ENCODE measurements around the gene ARPC5.
"Not testable (repeated sequence)": the region's sequence is repeated elsewhere in the genome, so short reads cannot be mapped to it uniquely, and the experiment has no call there.

ARPC5 gene

DNA sequence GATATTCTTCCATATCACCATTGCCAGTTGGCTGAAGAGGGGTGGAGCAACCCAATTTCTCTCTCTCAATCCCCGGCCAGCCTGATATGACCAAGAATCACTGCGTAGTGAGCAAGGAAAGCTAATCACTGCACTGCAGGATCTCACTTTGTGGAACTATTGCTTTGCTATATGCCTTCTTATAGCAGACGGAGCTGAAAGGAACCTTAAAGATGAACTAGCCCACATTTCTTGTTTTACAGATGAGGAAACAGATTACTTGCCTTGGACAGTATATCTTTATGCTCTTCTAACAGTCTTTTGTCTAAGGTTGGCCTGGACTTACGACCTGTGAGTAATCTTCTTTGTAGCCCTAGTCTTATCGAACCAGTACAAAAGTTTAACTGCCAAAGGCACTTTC is 9.9 kb upstream of the ARPC5 start:
- no peak for DNase-seq (ENCODE audit: low read depth)

DNA sequence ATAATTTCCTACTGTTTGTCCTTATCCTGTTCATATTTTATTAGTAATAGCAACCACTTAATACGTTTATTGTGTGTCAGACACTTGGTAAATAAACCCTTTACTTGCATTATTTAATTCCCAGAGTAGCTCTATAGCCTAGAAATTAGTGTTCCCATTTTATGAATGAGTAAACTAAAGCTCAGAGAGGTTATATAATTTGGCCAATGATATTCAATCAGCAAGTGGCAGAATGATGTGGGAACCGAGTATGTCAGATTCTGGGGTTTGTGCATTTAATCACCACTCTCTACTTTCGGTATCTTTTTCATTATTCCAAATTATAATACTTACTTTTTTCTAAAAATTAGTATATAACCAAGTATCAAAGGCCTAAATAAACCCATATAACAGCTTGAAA is 6.6 kb upstream of the ARPC5 start:
- no peak for DNase-seq (ENCODE audit: low read depth)

DNA sequence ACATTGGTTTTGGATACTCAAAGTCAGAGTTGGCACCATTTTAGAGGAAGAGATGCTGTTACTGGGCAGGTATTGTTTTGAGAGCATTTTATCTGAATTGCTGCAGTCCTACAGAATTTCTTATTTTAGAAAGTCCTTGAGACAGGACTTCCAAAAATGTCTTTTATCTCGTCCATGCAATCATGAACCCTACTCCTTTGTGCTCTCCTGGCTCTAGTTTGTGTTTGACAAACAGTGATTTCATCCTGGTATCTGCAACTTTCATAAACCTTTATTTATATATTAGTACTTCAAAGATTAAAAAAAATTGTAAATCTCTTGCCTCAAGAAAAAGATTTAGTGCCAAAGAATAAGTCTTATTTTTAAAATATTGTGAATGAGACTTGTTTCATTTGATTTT is 4.6 kb upstream of the ARPC5 start:
- no peak for DNase-seq (ENCODE audit: low read depth)

DNA sequence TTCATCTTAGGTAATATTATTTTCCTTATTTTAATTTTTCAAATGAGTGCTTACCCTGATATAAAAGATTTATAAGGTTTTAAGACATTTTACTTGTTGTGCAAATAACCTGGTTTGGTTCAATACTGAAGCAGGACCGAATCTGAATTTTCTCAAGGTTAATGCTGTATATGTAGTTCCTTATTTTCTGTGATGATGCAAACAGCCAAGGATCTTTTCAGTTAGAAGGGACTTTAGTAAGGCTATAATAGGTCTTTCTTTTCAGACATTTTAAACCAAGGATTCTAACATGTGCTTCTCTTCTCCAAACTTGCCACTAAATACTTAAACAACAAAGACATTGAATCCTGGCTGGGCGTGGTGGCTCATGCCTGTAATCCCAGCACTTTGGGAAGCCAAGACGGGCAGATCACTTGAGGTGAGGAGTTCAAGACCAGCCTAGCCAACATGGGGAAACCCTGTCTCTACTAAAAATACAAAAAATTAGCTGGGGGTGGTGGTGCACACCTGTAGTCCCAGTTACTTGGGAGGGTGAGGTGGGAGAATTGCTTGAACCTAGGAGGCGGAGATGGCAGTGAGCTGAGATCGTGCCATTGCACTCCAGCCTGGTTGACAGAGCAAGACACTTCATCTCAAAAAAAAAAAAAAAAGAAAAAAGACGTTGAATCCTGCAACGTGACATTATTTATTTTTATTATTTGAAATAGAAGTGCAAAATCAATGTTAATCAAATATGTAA is 3.2 kb upstream of the ARPC5 start:
- no peak for DNase-seq (ENCODE audit: low read depth)

DNA sequence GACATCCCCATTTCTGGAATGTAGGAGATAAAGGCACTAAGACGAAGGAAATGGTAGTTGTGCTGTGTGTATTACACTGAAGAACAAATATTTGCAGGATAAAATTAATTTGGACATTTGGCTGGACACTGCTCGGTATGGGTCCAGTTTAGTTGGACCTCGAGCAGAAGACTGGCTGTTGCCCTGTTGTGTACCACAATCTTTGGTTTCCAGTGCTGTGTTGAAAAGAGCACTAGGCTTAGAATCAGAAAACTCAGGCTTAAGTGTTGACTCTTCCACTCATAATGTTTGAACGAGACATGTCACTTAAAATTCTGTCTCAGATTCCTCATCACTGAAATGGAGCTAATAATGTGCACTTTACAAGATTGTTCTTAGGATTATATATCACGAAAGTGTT is 1.2 kb upstream of the ARPC5 start:
- no peak for DNase-seq (ENCODE audit: low read depth)

DNA sequence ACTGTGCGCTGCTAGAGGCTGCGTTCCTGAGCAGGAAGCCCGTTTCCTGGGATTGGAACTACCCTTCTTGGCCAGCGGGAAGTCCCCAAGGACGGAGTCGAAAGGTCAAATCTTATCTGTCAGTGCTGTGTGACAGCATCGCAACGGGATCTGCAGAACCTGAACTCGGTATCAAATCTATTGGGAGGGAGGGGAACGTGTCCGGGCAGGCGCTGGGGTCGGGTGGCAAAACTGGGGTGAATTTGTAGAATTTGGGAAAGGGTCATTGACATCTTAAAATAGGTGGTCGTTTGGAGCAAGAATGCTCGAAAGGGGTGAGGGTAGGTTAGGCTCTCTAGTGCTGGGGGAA is 725 bp upstream of the ARPC5 start:
- no peak for DNase-seq (ENCODE audit: low read depth)

DNA sequence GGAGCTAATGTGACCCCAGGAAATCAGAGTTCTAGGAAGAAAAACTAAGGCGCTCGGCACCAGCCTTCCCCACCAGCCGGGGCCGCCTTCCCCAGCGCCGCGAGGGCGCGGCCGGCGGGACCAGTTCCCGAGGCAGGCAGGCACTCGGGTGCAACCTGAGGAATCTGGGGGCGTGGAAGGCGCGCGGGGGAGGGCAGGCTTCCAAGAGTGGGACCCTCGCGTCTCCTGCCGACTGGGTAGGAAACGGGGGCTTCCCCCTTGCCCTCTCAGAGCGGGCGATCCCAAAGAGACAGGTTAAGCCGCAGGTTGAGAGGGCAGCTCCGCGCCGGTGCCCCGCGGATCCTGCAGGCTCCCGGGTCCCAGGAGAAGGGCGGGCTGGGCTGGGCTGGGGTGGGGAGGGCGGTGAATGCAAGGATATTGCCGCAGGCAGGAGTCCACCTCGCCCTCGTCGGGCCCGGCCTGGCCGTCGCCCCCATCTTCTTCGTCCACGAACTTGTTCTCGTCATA is 431 bp downstream of the ARPC5 start:
- DNase-seq (ENCODE audit: low read depth) = no peak

- no peak for DNase-seq (ENCODE audit: low read depth)
Observed at GRCh38 chr1:183634429-183635065, 1.0 kb downstream of the ARPC5 start.

- no peak for DNase-seq (ENCODE audit: low read depth)
Observed at GRCh38 chr1:183633676-183634343, 1.8 kb downstream of the ARPC5 start.

DNA sequence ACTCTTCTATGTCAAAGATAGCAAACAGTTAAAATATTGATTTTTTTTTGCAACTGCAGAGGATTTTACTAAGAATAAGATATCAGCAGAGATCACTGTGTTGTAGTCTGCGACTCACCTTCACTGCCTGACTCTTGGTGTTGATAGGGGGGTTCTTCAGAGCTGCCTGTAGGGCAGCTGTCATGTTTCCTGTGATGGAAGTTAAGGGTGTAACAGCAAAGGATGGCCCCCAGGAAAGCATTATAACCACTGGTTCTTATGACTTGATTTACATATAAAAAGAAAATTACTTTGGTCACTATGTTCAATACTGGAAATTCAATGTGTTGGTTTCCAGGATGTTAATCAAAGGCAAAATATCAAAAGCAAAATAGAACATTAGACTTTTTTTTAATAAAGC is 2.6 kb downstream of the ARPC5 start:
- DNase-seq (ENCODE audit: low read depth) = no peak

DNA sequence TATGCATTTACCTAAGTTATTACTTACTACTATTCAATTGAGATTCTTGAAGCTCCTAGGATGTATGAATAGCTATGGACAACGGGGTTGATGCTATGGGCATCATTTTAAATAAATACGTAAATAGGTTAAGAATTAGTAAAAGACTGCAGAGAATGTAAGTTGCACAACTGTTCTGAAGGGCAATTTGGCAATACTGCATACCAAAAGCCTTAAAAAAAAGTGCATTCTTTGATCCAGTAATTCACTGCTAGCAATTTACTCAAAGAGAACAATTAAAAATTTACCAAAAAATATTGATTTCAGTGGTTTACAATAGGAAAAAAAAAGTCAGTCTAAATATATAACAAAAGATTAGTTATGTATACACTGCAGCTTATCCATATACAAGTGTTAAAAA is 3.5 kb downstream of the ARPC5 start:
- no peak for DNase-seq (ENCODE audit: low read depth)

DNA sequence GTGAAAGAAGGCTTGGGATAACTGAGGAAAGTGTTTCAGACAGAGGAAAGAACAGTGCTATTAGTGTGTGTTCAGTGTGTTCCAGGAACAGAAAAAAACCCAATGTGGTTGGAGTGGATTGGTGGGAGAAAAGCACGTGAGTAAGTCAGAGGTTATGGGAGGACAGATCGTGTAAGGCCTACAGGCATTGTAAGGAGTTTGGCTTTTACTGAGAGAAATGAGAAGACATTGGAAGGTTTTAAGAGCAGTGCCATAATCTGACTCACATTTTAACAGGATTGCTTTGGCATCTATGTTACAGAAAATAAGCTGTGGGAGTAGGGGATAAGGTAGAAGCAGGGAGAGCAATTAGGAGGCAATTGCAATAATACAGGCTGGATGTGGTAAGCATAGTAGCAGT is 4.8 kb downstream of the ARPC5 start:
- no peak for DNase-seq (ENCODE audit: low read depth)

DNA sequence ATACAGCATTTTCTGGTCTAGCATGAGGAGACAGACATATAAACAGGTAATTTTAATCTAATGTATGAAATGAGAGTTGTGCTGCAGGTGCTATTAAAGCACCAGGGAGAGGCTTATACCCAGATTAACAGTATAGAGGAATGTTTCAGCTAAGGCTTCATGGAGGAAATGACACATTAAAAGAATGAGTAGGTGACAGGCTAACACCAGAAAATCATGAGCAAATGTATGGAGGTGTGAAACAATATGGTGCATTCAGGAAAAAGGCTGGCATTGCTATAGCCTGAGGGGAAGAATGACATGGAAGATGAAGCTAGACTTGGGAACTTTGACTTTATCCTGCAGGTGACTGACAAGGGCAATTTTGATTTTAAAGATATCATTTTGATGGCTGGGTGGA is 7.0 kb downstream of the ARPC5 start:
- no peak for DNase-seq (ENCODE audit: low read depth)

DNA sequence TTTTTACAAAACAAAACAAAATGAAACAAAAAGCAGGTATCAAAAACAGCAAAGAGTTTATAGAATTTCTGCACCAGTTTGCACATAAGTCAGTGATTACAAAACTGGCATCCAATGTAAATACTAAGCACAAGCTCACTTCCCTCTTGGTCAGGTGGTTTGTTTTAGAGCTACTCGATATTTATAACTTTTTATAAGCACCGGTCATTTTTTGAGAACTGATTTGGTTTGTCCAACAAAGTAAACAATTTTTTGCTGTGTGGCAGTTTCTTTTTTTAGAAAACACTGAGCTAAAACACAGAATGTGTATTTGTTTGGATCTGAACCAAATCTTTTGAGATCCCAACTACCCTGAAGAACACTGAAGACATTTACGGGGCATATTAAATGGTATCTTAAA is 9.3 kb downstream of the ARPC5 start:
- DNase-seq (ENCODE audit: low read depth) = not testable (repeated sequence)

GRCh38 chr1:183622884-183623785 is 12.4 kb downstream of the ARPC5 start:
- no peak for DNase-seq (ENCODE audit: low read depth)

- no peak for DNase-seq (ENCODE audit: low read depth)
Observed at GRCh38 chr1:183622013-183622412, 13.6 kb downstream of the ARPC5 start.

DNA sequence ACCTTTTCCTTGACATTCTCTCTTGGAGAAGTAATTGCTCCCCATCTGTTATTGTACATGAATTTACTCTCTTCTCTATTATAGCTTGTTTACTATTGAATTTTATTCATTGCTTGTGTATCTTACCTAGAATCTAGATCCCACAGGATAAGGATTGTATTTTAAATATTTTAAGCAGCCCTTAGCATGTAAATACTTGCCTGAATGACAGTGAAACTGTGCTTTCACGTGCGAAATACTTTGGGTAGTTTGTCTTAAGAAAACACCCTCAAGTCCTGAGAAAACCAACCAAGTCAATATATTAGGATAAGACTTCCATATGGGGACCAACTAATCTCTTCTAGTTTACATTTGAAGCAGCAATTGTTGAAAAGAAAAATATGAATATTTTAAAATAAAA is 15.3 kb downstream of the ARPC5 start:
- no peak for DNase-seq (ENCODE audit: low read depth)

DNA sequence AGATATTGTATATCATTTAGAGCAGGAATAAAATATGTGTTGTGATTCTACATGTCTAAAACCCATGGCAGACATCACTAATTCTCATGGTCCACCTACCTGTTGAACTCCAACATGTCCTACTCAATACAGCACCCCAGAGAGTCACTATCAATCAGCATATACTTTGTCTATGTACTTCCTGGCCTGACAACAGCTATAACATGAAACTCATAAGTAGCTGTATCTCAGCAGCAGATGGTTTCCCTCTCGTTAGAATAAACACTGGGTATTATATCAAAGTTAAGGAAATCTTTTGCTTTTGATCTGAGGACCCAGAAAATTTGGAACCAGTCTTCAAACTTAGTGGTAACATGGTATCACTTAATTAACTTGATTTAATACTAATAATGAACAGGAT is 15.8 kb downstream of the ARPC5 start:
- DNase-seq (ENCODE audit: low read depth) = no peak

DNA sequence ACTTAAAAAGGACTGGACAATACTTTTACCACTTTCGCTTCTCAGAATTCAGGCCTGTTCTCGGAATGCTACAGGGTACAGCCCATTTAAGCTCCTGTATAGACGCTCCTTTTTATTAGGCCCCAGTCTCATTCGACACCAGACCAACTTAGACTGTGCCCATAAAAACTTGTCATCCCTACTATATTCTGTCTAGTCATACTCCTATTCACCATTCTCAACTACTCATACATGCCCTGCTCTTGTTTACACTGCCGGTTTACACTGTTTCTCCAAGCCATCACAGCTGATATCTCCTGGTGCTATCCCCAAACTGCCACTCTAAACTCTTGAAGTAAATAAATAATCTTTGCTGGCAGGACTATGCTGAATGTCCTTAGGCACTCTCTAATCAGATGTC is 17.4 kb downstream of the ARPC5 start:
- DNase-seq (ENCODE audit: low read depth) = not testable (repeated sequence)

GRCh38 chr1:183612975-183613374 is 22.6 kb downstream of the ARPC5 start:
- not testable (repeated sequence) for DNase-seq (ENCODE audit: low read depth)

- DNase-seq (ENCODE audit: low read depth) = no peak
Observed at GRCh38 chr1:183612407-183612806, 23.2 kb downstream of the ARPC5 start.

- DNase-seq (ENCODE audit: low read depth) = no peak
Observed at GRCh38 chr1:183611021-183611420, 24.6 kb downstream of the ARPC5 start.

Data from stimulated activated CD8-positive, alpha-beta memory T cell treated with anti-CD3 and anti-CD28 coated beads, Interleukin-15, amount 100 ng/mL, for 24 hours (primary cell).